EL (cell line): ENCODE data around the gene DTWD2.
"Not testable (repeated sequence)": the region's sequence is repeated elsewhere in the genome, so short reads cannot be mapped to it uniquely, and the experiment has no call there.

ENCODE experiments used
- DNase-seq: peaks from one replicate; pipeline ENCODE4 v3.0.0-alpha.2; 2016

The DTWD2 gene

DNA sequence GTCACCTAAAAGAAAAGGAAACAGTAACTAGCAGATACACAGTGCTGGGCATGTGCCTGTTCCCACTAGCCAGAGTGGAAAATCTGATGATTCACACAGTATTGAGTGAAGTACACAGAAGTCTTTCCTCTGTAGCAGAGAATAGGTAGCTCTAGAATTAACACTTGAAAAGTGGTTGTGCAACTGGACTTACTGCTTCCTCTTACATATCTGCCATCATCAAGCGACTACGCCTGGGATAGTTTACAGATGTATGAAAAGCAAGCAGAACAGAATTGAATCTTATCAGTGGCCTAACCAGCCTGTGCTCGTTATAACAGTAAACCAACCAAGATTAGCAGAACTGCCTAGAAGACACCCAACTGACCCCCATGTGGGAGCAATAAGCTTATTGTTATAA is 130.6 kb downstream of the DTWD2 start:
- DNase-seq = no peak

- no peak for DNase-seq
Observed at GRCh38 chr5:118854819-118855218, 133.5 kb downstream of the DTWD2 start.

- not testable (repeated sequence) for DNase-seq
Observed at GRCh38 chr5:118851785-118852184, 136.6 kb downstream of the DTWD2 start.

DNA sequence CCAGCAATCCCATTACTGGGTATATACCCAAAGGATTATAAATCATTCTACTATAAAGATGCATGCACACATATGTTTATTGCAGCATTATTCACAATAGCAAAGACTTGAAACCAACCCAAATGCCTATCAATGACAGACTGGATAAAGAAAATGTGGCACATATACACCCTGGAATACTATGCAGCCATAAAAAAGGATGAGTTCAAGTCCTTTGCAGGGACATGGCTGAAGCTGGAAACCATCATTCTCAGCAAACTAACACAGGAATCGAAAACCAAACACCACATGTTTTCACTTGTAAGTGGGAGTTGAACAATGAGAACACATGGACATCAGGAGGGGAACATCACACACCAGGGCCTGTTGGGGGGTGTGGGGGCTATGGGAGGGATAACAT is 138.8 kb downstream of the DTWD2 start:
- DNase-seq = not testable (repeated sequence)

- no peak for DNase-seq
Observed at GRCh38 chr5:118844351-118844750, 144.0 kb downstream of the DTWD2 start.

DNA sequence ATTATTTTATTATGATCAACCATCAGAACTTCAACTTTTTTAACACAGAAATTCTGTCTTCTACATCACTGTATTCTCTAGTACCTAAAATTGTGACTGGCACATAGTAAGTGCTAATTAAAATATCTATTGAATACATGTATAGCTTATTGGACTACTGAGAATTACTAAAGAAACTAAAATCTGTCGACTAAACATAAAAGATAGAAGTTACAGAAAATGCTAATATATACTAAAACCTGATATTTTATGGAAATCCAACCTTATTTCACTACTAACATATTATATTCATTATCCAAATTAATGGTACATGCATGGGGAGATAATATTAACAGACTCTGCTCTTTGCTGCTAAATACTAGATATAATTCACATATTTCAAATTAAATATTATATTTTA is 153.6 kb downstream of the DTWD2 start:
- no peak for DNase-seq

- DNase-seq = no peak
Observed at GRCh38 chr5:118832974-118833373, 155.4 kb downstream of the DTWD2 start.

DNA sequence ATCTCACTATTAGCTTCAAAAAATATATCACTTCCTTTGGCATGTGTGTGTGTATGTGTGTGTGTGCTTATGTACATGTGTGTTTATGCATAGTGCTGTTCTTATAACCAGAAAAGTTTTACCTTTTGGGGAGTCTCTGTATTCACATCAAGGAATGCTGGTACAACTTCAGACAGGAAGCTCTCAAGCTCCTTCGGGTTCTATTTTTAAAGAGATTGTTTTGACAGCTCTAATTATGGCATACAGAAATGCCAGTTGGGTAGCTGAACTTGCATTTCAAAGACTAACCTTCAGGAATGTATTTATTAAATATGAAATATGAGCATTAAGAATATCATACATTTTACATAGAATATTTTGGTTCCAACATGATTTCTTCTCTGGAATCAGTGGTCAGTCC is 163.1 kb downstream of the DTWD2 start:
- no peak for DNase-seq

GRCh38 chr5:118818604-118819003 is 169.7 kb downstream of the DTWD2 start:
- DNase-seq = no peak

DNA sequence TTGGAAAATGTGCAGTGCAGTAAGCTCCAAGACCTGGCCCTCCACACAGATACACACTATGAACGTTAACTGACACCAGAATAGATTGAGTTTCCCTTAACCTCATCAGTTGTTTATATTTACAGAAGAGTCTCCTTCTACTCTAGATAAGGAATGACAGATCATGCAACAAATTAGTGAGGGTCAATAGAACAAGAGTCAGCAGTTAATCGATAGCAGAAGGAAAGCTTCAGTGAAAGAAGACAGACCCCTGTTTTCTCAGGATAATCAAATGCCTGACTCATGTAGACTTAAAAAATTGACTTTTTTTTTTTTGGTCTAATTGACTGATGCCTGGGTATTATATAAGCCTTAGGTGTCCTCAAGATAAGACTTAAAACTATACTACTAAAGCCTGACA is 179.9 kb downstream of the DTWD2 start:
- no peak for DNase-seq

DNA sequence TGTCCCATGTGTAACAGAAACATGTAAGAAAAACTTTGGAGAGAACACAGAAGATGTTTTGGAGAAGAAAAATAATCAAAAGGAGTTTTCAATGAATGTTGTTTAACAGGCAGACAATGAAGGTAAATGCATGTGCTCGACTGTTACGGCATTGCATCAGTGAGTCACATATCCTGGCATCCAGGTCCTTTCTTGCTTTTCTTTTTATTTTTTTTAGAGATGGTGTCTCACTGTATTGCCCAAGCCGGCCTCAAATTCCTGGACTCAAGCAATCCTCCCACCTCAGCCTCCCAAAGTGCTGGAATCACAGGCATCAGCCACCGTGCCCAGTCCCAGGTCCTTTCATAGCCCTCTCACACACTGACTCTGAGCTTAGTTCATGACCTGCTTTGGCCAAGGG is 181.8 kb downstream of the DTWD2 start:
- no peak for DNase-seq

- no peak for DNase-seq
Observed at GRCh38 chr5:118802335-118802734, 186.0 kb downstream of the DTWD2 start.

DNA sequence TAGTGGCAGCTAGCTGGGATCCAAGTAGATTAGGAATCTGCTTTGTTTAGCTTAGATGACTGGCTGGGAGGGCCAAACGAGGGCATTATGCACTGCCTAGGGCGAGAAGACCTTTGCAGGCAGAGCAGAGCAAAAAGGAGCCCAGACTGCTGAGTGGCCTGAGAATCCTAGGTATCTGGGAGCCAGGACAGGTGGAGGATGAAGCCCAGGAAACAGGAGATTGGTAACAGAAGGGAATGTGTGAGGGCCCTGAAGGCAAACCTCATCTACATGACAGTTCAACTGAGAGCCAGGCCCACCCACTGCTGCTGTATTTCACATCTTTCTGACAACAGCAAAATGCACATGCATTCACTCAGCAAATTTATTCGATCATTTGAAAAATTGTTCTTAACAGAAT is 192.3 kb downstream of the DTWD2 start:
- no peak for DNase-seq

GRCh38 chr5:118794281-118794680 is 194.1 kb downstream of the DTWD2 start:
- no peak for DNase-seq

GRCh38 chr5:118793652-118794051 is 194.7 kb downstream of the DTWD2 start:
- no peak for DNase-seq

DNA sequence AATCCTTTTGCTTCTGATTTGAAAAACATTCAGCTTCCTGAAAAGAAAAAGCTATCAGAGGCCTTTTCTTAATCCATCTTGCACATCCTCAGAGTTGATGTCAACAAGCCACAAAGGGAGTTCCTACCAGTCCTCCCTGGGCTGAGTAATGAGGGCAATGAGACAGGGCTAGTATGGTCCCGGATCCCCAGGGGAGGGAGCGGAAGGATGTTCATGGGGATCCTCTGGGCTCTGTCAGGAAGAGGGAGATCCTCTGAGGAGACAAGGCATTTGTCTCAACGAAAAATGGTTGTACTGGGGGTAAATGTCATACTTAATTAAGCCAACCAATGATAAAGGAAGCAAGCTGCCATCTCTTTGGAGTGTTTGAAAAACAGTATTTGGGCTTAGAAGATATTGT is 195.3 kb downstream of the DTWD2 start:
- no peak for DNase-seq

DNA sequence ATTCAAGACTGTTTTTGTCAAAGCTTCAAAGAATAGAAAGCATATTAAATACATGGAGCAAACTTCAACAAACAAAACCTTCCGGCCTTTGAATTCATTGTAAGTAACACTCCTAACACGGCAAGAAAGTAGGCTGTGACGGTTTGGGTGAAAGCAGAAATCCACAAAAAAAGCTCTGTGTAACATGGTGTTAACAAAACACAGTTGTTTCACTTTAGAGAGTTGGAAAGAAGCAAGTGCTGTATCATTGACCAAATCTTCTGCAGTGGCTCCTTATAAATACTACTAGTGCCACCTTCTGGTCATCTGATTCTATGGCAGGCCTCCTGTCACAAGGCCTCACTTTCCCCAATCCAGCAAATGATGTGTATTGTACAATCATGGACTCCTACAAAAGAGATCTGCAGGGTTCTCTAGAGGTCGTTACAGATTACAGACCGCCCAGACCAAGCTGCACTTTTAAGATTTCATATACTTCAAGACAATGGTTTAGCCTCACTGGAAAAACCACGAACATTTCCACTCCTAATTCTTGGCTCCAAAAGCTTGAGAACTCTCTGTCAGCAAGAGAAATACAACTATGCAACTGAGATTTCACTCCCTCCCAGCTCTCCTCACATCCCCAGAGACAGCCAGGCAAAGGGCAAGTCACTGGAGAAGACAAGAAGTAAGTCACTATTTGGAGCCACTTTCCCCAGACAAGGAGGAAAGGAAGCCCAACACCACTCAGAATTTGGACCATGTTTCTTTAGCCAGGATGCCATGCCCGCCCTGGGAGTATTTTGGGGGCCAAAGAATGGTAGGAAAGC is 196.2 kb downstream of the DTWD2 start:
- peak; percentile 68 for DNase-seq

DNA sequence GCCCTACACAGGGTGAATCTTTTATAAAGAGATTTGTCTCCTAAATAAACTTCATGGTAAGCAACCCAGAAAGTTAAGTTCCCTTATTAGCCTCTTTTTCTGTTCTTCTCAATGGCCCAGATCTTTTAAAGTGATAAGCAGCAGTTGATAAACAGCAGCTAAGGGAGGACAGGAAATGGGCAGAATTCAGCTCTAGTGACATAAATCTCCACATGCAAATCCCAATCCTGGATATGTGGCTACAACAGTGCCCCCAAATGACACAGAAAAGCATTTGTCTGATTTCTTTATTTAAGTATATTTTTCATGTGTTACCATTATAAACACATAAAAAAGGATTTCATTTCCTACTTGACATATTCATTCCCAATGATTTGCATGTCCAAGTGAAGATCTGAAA is 199.0 kb downstream of the DTWD2 start:
- DNase-seq = peak; percentile 23

DNA sequence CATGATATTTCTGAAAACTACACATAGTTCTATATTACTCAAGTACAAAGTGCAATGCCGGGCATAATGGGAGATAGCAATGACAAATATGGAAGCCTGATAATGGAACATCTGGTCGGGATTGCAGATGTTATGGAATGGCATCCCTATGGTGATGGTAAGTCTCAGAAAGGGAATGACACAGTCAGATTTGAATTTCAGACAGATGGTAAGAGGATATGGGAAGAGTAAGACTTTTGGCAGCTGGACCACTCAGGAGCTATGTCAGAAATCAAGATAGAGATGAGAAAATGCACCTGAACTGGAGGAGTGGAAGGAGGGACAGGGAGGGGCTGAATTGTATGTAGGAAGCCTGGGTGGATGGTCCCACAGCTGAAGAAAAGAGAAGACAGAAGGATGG is 200.0 kb downstream of the DTWD2 start:
- no peak for DNase-seq
